HUES64 (cell line): ENCODE data around the gene RNF157.
A peak's percentile ranks its signal among the peaks of the same experiment; 100 is the strongest.
"Not testable (repeated sequence)": the region's sequence is repeated elsewhere in the genome, so short reads cannot be mapped to it uniquely, and the experiment has no call there.

Experiments used
- H3K27ac ChIP-seq: 2 replicates; pipeline ENCODE4 v1.7.0; 2013; ENCODE audit warnings: low read depth, low read length, inconsistent platforms
- H3K27me3 ChIP-seq: 2 replicates; pipeline ENCODE4 v1.6.1; 2013; ENCODE audit warnings: mild to moderate bottlenecking, low read length; ENCODE audit not compliant: insufficient read depth
- H3K36me3 ChIP-seq: 2 replicates; pipeline ENCODE4 v1.6.1; 2013; ENCODE audit warnings: mild to moderate bottlenecking, low read length; ENCODE audit not compliant: insufficient read depth
- H3K4me1 ChIP-seq: 2 replicates; pipeline ENCODE4 v1.6.1; 2013; ENCODE audit warnings: mild to moderate bottlenecking, low read length, moderate library complexity; ENCODE audit not compliant: insufficient read depth
- H3K4me3 ChIP-seq: 2 replicates; pipeline ENCODE4 v1.5.1; 2013; ENCODE audit warnings: mild to moderate bottlenecking, low read length, moderate library complexity
- H3K9ac ChIP-seq: 2 replicates; pipeline ENCODE4 v1.6.1; 2013; ENCODE audit warnings: mild to moderate bottlenecking, low read depth, low read length
- H3K9me3 ChIP-seq: 2 replicates; pipeline ENCODE4 v1.6.1; 2013; ENCODE audit warnings: low read depth, low read length; ENCODE audit not compliant: insufficient read depth
- WGBS: fragments of 150-250, 120-280 bp; methylation state at CpG from one replicate; pipeline ENCODE4 v1.1.7; 2013; ENCODE audit warnings: missing lambda C conversion rate; 5-methylcytosine and 5-hydroxymethylcytosine counted together

Gene RNF157

GRCh38 chr17:76268015-76268749 lies 27.9 kb upstream of the RNF157 start:
- Histone ChIP-seq H3K27ac (peak overlapping the region; percentile 53), H3K36me3 (no peaks in the 10 kb centered on the region), H3K4me1 (peaks cover 34% of the 10 kb centered on the region), H3K27me3 (no peaks in the 10 kb centered on the region), H3K9me3 (no peaks in the 10 kb centered on the region), H3K9ac (peak overlapping the region; percentile 47), H3K4me3 (no peak overlapping the region)
- 54% methylated on average over 5 of the region's 9 CpGs for WGBS

DNA sequence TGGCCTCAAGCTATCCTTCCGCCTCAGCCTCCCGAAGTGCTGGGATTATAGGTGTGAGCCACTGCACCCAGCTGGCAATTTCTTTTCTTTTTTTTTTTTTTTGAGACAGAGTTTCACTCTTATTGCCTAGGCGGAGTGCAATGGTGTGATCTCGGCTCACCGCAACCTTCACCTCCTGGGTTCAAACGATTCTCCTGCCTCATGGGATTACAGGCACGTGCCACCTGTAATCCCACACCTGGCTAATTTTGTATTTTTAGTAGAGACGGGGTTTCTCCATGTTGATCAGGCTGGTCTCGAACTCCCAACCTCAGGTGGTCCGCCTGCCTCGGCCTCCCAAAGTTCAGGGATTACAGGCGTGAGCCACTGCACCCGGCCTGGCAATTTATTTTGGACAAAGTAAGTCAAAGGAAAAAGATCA lies 27.3 kb upstream of the RNF157 start:
- 93% methylated on average over 13 of the region's 13 CpGs for WGBS
- H3K9me3 ChIP-seq, H3K4me3 ChIP-seq, H3K27me3 ChIP-seq, H3K36me3 ChIP-seq: not testable (repeated sequence)
- peaks cover 34% of the 10 kb centered on the region for H3K4me1 ChIP-seq
- H3K9ac ChIP-seq, result peak overlapping the region; percentile 47; the same call in 1 of the 2 replicates
- H3K27ac ChIP-seq, result peak overlapping the region; percentile 53

DNA sequence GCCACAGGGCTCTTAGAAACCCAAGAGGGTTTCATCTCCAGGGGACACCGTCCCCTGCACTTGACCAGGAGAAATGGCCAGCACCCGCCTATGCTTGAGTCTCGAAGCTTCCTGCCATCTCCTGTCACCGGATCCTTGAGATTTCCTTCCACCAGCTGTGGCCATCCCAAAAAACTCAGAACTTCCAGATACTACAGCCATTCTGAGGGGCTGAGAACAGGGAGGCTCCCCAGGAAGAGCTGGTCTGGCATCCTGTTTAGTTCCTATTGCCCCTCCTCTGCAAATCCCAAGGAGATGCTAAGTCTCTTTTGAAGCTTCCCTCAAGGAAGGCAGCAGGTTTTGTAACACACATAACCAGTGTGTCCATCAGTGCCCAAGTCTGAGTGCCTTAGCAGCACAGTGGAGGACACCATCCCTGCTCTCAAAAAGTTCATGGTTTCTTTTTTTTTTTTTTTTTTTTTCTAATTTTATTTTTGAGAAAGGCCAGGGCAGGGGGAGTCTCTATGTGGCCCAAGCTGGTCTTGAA lies 26.8 kb upstream of the RNF157 start:
- H3K27ac ChIP-seq, result no peak overlapping the region; the same call in 1 of the 2 replicates
- no peaks in the 10 kb centered on the region for H3K27me3 ChIP-seq
- H3K36me3 ChIP-seq, result no peaks in the 10 kb centered on the region
- H3K9ac ChIP-seq, result no peak overlapping the region
- H3K4me3 ChIP-seq, result peak overlapping the region; percentile 78; the same call in 1 of the 2 replicates
- WGBS, result 87% methylated on average over 4 of the region's 4 CpGs
- H3K9me3 ChIP-seq, result no peaks in the 10 kb centered on the region
- peaks cover 34% of the 10 kb centered on the region for H3K4me1 ChIP-seq

GRCh38 chr17:76266244-76266938 lies 26.1 kb upstream of the RNF157 start:
- Histone ChIP-seq H3K4me1 (peaks cover 33% of the 10 kb centered on the region), H3K4me3 (peak overlapping the region; percentile 78), H3K9ac (peak overlapping the region; percentile 60), H3K27ac (peak overlapping the region; percentile 21), H3K27me3 (no peaks in the 10 kb centered on the region), H3K36me3 (no peaks in the 10 kb centered on the region), H3K9me3 (no peaks in the 10 kb centered on the region)
- 19% methylated on average over 6 of the region's 12 CpGs for WGBS

GRCh38 chr17:76265624-76266243 lies 25.4 kb upstream of the RNF157 start:
- Histone ChIP-seq H3K36me3 (no peaks in the 10 kb centered on the region), H3K4me1 (peaks cover 30% of the 10 kb centered on the region), H3K4me3 (peak overlapping the region; percentile 78), H3K9ac (peak overlapping the region; percentile 60), H3K27ac (peak overlapping the region; percentile 21; the same call in 1 of the 2 replicates), H3K27me3 (no peaks in the 10 kb centered on the region), H3K9me3 (no peaks in the 10 kb centered on the region)
- under 1% methylated on average over 76 of the region's 76 CpGs for WGBS

GRCh38 chr17:76264755-76265623 lies 24.7 kb upstream of the RNF157 start, which contains the start of gene UBALD2:
Gene UBALD2 (plus strand): TSS chr17:76265348. CDS start chr17:76265506, 158 bp downstream.
- under 1% methylated on average over 94 of the region's 94 CpGs for WGBS
- H3K4me1 ChIP-seq, result peaks cover 30% of the 10 kb centered on the region
- peak within 1 kb of the TSS; percentile 21 for H3K27ac ChIP-seq

GRCh38 chr17:76264425-76264754 lies 24.1 kb upstream of the RNF157 start:
- WGBS, result 78% methylated on average over 9 of the region's 9 CpGs
- Histone ChIP-seq H3K36me3 (no peaks in the 10 kb centered on the region), H3K9me3 (no peaks in the 10 kb centered on the region), H3K27me3 (no peaks in the 10 kb centered on the region), H3K27ac (peak overlapping the region; percentile 7; the same call in 1 of the 2 replicates), H3K4me1 (peaks cover 30% of the 10 kb centered on the region), H3K9ac (no peak overlapping the region), H3K4me3 (peak overlapping the region; percentile 27)

More at GRCh38 chr17:76264755-76265623, 24.7 kb upstream of the RNF157 start, which contains the start of gene UBALD2:
- Histone ChIP-seq H3K27me3 (no peaks in the 10 kb centered on the region), H3K9ac (peak within 1 kb of the TSS; percentile 60), H3K9me3 (no peaks in the 10 kb centered on the region), H3K36me3 (no peaks in the 10 kb centered on the region), H3K4me3 (peak within 1 kb of the TSS; percentile 78)

DNA sequence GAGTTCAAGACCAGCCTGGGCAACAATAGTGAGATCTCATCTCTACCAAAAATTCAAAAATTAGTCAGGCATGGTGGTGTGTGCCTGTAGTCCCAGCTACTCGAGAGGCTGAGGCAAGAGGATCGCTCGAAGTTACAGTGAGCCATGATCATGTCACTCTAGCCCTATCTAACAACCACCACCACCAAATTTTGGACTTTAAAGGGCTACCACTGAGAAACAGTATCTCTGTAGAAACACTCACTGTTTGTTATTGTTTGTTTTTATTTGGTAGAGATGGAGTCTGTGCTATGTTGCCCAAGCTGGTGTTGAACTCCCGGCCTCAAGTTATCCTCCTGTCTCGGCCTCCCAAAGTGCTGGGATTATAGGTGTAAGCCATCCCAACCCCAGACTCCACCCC lies 23.6 kb upstream of the RNF157 start:
- H3K27me3 ChIP-seq, result no peaks in the 10 kb centered on the region
- no peak overlapping the region for H3K9ac ChIP-seq
- peaks cover 27% of the 10 kb centered on the region for H3K4me1 ChIP-seq
- H3K27ac ChIP-seq, result no peak overlapping the region
- no peaks in the 10 kb centered on the region for H3K36me3 ChIP-seq
- no peaks in the 10 kb centered on the region for H3K9me3 ChIP-seq
- H3K4me3 ChIP-seq, result no peak overlapping the region
- 98% methylated on average over 4 of the region's 5 CpGs for WGBS

DNA sequence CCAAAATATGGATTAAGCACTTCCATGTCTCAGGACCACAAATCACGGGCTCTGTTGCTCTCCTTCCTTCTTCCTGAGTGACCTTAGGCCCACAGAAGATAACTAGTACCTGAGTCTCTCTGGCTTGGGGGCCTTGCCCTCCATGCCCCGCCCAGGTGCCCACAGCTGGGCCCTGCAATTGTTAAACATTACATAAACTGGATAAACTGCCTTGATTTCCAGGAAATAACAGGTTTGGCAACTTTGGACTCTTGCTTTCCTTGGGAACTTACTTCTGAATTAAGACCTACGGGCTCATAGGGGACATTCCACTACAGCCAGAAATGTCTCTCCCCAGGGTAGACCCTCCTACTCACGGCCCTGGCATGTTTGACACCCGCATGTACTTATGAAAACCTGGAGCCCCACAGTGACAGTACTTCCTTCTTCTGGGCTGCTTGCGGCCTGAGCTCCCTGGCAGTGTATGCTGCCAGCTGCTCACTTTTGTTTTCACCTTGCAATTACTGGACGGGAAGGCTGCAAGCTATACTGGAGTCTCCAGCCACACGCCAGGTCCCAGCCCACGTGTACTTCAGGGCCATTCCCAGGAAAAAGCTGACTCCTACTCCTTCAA lies 22.5 kb upstream of the RNF157 start:
- 82% methylated on average over 9 of the region's 9 CpGs for WGBS
- H3K9ac ChIP-seq, result no peak overlapping the region
- H3K36me3 ChIP-seq, result no peaks in the 10 kb centered on the region
- no peak overlapping the region for H3K27ac ChIP-seq
- no peaks in the 10 kb centered on the region for H3K9me3 ChIP-seq
- H3K4me3 ChIP-seq, result no peak overlapping the region
- no peaks in the 10 kb centered on the region for H3K27me3 ChIP-seq
- H3K4me1 ChIP-seq, result peaks cover 20% of the 10 kb centered on the region
